ENCODE measurements around the gene CORO2B.
A peak's percentile ranks its signal among the peaks of the same experiment; 100 is the strongest.

The CORO2B gene

GRCh38 chr15:68693071-68693470, 114.3 kb downstream of the CORO2B start:
- H2AFZ ChIP-seq (ENCODE audit: low read depth, low read length), result no peak overlapping the region
- H3K79me2 ChIP-seq (ENCODE audit: insufficient read depth, low read length), result no peaks in the 10 kb centered on the region
- H3K9me3 ChIP-seq (ENCODE audit: insufficient read depth, low read length, severe bottlenecking), result no peaks in the 10 kb centered on the region
- no peaks in the 10 kb centered on the region for H4K20me1 ChIP-seq (ENCODE audit: insufficient read depth, low read length)
- H3K4me1 ChIP-seq (ENCODE audit: insufficient read depth, low read length), result peaks cover 11% of the 10 kb centered on the region
- H3K36me3 ChIP-seq (ENCODE audit: insufficient read depth, low read length), result no peaks in the 10 kb centered on the region
- peak; percentile 53 for DNase-seq
- TF ChIP-seq EZH2 (IDR thresholded peaks at IDR 0.05; ENCODE audit: borderline replicate concordance, low read depth, low read length, severe bottlenecking), result no peak
- TF ChIP-seq CTCF (IDR thresholded peaks at IDR 0.05; ENCODE audit: borderline replicate concordance, extremely low read depth, low read length, poor library complexity, severe bottlenecking), result no peak
- H3K27ac ChIP-seq (ENCODE audit: low read length), result no peak overlapping the region
- H3K27me3 ChIP-seq (ENCODE audit: insufficient read depth, low read length, poor library complexity), result no peaks in the 10 kb centered on the region
- H3K4me3 ChIP-seq (ENCODE audit: low read depth in 1 of 2, low read length in 2 of 2), result no peak overlapping the region
- H3K4me2 ChIP-seq (ENCODE audit: insufficient read depth, low read length), result no peak overlapping the region
- no peak overlapping the region for H3K9ac ChIP-seq (ENCODE audit: low read depth, low read length)
- ATAC-seq (ENCODE audit: insufficient read depth, low read depth), result peak; percentile 92

GRCh38 chr15:68694111-68694510, 115.3 kb downstream of the CORO2B start:
- Histone ChIP-seq H2AFZ (ENCODE audit: low read depth, low read length) (no peak overlapping the region), H3K9ac (ENCODE audit: low read depth, low read length) (no peak overlapping the region), H3K4me1 (ENCODE audit: insufficient read depth, low read length) (peaks cover 11% of the 10 kb centered on the region), H3K27ac (ENCODE audit: low read length) (no peak overlapping the region), H4K20me1 (ENCODE audit: insufficient read depth, low read length) (no peaks in the 10 kb centered on the region), H3K4me3 (ENCODE audit: low read depth in 1 of 2, low read length in 2 of 2) (no peak overlapping the region), H3K27me3 (ENCODE audit: insufficient read depth, low read length, poor library complexity) (no peaks in the 10 kb centered on the region), H3K4me2 (ENCODE audit: insufficient read depth, low read length) (no peak overlapping the region), H3K36me3 (ENCODE audit: insufficient read depth, low read length) (no peaks in the 10 kb centered on the region), H3K9me3 (ENCODE audit: insufficient read depth, low read length, severe bottlenecking) (no peaks in the 10 kb centered on the region), H3K79me2 (ENCODE audit: insufficient read depth, low read length) (no peaks in the 10 kb centered on the region)
- DNase-seq, result no peak
- TF ChIP-seq EZH2 (IDR thresholded peaks at IDR 0.05; ENCODE audit: borderline replicate concordance, low read depth, low read length, severe bottlenecking), result no peak
- TF ChIP-seq CTCF (IDR thresholded peaks at IDR 0.05; ENCODE audit: borderline replicate concordance, extremely low read depth, low read length, poor library complexity, severe bottlenecking), result no peak
- no peak for ATAC-seq (ENCODE audit: insufficient read depth, low read depth)

- no peak overlapping the region for H3K4me2 ChIP-seq (ENCODE audit: insufficient read depth, low read length)
- ATAC-seq (ENCODE audit: insufficient read depth, low read depth), result no peak
- no peaks in the 10 kb centered on the region for H3K79me2 ChIP-seq (ENCODE audit: insufficient read depth, low read length)
- no peaks in the 10 kb centered on the region for H3K9me3 ChIP-seq (ENCODE audit: insufficient read depth, low read length, severe bottlenecking)
- H3K4me3 ChIP-seq (ENCODE audit: low read depth in 1 of 2, low read length in 2 of 2), result no peak overlapping the region
- no peaks in the 10 kb centered on the region for H4K20me1 ChIP-seq (ENCODE audit: insufficient read depth, low read length)
- H2AFZ ChIP-seq (ENCODE audit: low read depth, low read length), result no peak overlapping the region
- no peak overlapping the region for H3K27ac ChIP-seq (ENCODE audit: low read length)
- TF ChIP-seq EZH2 (IDR thresholded peaks at IDR 0.05; ENCODE audit: borderline replicate concordance, low read depth, low read length, severe bottlenecking) (no peak), CTCF (IDR thresholded peaks at IDR 0.05; ENCODE audit: borderline replicate concordance, extremely low read depth, low read length, poor library complexity, severe bottlenecking) (no peak)
- H3K4me1 ChIP-seq (ENCODE audit: insufficient read depth, low read length), result peaks cover 11% of the 10 kb centered on the region
- no peaks in the 10 kb centered on the region for H3K36me3 ChIP-seq (ENCODE audit: insufficient read depth, low read length)
- H3K9ac ChIP-seq (ENCODE audit: low read depth, low read length), result no peak overlapping the region
- no peaks in the 10 kb centered on the region for H3K27me3 ChIP-seq (ENCODE audit: insufficient read depth, low read length, poor library complexity)
- no peak for DNase-seq
These were observed 116.3 kb downstream of the CORO2B start for GRCh38 chr15:68695061-68695595.

Data from DND-41 (cell line).